Spleen (tissue), 7 donors: ENCODE measurements around the gene CEP164.

Source experiments
- POLR2AphosphoS5 ChIP-seq, 3 donors: sonication (generic); formaldehyde crosslinking; IDR thresholded peaks; one replicate each; pipeline ENCODE4 v1.5.1; 2017; ENCODE audit warnings: antibody characterized with exemption in 3 of 3
- TF ChIP-seq, protein P1 (sequence below), 11 experiments: fragments of 200-600 bp in 7 of 11; fragments of 450-650 bp in 4 of 11; sonication (generic) in 4 of 11; IDR thresholded peaks in 8 of 11; conservative IDR thresholded peaks in 3 of 11; 1 replicate in 7 of 11; 2 replicates in 4 of 11; pipeline versions ENCODE4 v1.4.0 to v1.8.0; 2016 to 2021; ENCODE audit warnings: antibody characterized with exemption in 11 of 11, inconsistent platforms in 4 of 11, mild to moderate bottlenecking in 1 of 11
- donor health status: DM: no; HTN: no; CAD: no; lungs with moderate emphysema.
- donor health status: DM: no; HTN: no; CAD: no.
- donor health status: DM: no; HTN: no; CAD: no.

DNA sequence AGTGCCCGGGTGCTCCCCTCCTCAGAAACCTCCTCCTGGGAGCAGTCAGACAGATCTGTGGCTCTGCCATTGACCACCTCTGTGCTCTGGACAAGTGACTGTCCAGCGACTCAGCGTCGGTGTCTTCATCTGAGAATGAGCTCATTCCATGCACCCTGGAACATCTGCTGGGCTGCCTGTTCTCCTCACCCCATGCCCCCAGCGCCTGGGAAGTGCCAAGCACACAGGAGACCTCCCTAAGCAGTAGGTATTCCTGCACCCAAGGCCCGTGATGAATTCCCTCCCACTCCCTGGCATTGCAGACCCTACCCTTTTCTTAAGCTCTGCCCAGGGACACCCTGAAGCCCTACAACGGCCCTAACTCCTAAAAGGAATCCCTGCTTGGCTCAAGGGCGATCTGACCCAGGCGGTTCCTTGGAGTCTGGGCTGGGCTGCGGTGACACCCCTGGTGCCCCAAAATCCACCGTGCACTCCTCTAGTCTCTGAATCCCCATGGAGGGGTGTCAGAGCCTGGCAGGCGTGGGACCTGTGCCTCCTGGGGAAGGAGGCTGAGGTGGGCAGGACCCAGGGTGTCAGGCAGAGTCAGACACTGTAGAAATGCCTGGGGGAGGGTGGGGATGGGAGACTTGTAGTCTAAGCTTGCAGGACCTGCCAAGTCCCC, 92.0 kb downstream of the CEP164 start:
- TF ChIP-seq, protein P1, sequence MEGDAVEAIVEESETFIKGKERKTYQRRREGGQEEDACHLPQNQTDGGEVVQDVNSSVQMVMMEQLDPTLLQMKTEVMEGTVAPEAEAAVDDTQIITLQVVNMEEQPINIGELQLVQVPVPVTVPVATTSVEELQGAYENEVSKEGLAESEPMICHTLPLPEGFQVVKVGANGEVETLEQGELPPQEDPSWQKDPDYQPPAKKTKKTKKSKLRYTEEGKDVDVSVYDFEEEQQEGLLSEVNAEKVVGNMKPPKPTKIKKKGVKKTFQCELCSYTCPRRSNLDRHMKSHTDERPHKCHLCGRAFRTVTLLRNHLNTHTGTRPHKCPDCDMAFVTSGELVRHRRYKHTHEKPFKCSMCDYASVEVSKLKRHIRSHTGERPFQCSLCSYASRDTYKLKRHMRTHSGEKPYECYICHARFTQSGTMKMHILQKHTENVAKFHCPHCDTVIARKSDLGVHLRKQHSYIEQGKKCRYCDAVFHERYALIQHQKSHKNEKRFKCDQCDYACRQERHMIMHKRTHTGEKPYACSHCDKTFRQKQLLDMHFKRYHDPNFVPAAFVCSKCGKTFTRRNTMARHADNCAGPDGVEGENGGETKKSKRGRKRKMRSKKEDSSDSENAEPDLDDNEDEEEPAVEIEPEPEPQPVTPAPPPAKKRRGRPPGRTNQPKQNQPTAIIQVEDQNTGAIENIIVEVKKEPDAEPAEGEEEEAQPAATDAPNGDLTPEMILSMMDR (IDR thresholded peaks at IDR 0.05 in 8 of 11, conservative IDR thresholded peaks at IDR 0.05 in 3 of 11): no peak
- TF ChIP-seq POLR2AphosphoS5 (IDR thresholded peaks at IDR 0.05): no peak
